Measurements from ENCODE around the gene CALN1.
A peak's percentile ranks its signal among the peaks of the same experiment; 100 is the strongest.

Gene CALN1

GRCh38 chr7:71753236-71753635, 658.9 kb downstream of the CALN1 start:
- H3K9ac ChIP-seq (ENCODE audit: low read length), result no peak overlapping the region
- no peak overlapping the region for H2BK120ac ChIP-seq (ENCODE audit: low read depth, low read length)
- H2AK5ac ChIP-seq (ENCODE audit: low read length, severe bottlenecking), result no peak overlapping the region
- H4K8ac ChIP-seq (ENCODE audit: low read length), result no peak overlapping the region
- no peak overlapping the region for H4K91ac ChIP-seq (ENCODE audit: low read length)
- H2AFZ ChIP-seq (ENCODE audit: low read depth, low read length), result no peak overlapping the region
- H3K23ac ChIP-seq (ENCODE audit: low read length in 2 of 2), result no peak overlapping the region
- H2BK15ac ChIP-seq (ENCODE audit: low read depth, poor library complexity, severe bottlenecking), result no peak overlapping the region
- H3K14ac ChIP-seq (ENCODE audit: low read length in 2 of 2), result no peak overlapping the region
- no peak overlapping the region for H3K4ac ChIP-seq (ENCODE audit: low read depth in 1 of 2, low read length in 2 of 2)
- H3K4me3 ChIP-seq (ENCODE audit: insufficient read depth in 1 of 2, low read depth in 1 of 2, low read length in 2 of 2), result no peak overlapping the region
- no peak overlapping the region for H3K18ac ChIP-seq (ENCODE audit: low read depth in 1 of 2, low read length in 2 of 2)
- H3K9me3 ChIP-seq (ENCODE audit: control insufficient read depth, low read length), result peaks cover 2% of the 10 kb centered on the region
- no peaks in the 10 kb centered on the region for H3K79me1 ChIP-seq (replicated peaks; ENCODE audit: low read length, poor library complexity, severe bottlenecking)
- H3K4me1 ChIP-seq (ENCODE audit: control insufficient read depth, insufficient read depth, low read depth, low read length), result peaks cover 6% of the 10 kb centered on the region
- 83% methylated on average over 2 of the region's 2 CpGs for WGBS
- no peak for DNase-seq
- no peaks in the 10 kb centered on the region for H3K36me3 ChIP-seq (ENCODE audit: control insufficient read depth in 1 of 2, insufficient read depth in 2 of 2, low read depth in 1 of 2, low read length in 2 of 2)
- H3K4me2 ChIP-seq (ENCODE audit: low read length, poor library complexity, severe bottlenecking), result no peak overlapping the region
- no peak overlapping the region for H3K27ac ChIP-seq (ENCODE audit: low read length, poor library complexity, severe bottlenecking)
- no peak overlapping the region for H2BK12ac ChIP-seq (ENCODE audit: low read length in 2 of 2)
- peaks cover 7 to 46% of the 10 kb centered on the region in 2 experiments for H3K27me3 ChIP-seq (ENCODE audit: control insufficient read depth in 1 of 2, insufficient read depth in 1 of 2, low read length in 2 of 2)
- no peak overlapping the region for H2BK5ac ChIP-seq (ENCODE audit: low read depth, low read length, poor library complexity, severe bottlenecking)

DNA sequence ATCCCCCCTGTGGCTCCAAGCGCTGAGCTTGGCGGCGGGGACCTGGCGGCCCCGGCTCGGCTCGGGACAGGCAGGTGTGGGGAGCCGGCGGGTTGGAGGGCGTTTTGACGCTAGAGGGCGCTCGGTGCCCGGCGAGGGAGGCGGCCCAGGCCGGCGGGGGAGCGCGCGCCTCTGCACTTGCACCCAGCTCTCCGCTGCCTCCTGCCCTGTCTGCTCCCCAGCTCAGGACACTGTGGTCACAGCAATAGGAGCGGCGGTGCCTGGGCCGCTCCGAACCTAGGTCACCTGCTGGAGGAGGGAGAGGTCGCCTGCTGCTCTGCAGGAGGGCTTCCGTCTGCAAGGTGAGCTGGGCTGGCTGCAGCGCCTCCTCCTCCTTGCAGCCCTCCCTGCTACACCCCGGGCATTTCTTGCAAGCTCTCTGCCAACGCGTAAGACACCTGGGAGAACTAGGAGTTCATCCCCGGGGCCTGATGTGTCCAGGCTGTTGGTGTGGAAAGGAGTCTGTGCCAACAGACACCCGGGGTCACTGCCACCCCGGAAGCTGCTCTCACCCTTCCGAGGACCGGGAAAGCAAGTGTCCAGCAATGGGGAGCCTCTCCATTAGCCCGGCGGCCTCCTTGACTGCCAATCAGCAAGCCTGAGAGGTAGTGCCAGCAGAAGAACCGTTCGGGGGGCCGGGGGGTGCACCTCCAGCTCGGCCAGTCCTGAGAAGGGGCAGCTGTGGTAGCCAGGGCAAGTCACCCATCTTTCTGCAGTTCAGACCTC, 659.8 kb downstream of the CALN1 start:
- no peak overlapping the region for H3K27ac ChIP-seq (ENCODE audit: low read length, poor library complexity, severe bottlenecking)
- H3K9me3 ChIP-seq (ENCODE audit: control insufficient read depth, low read length), result no peaks in the 10 kb centered on the region
- H4K8ac ChIP-seq (ENCODE audit: low read length), result no peak overlapping the region
- H2BK5ac ChIP-seq (ENCODE audit: low read depth, low read length, poor library complexity, severe bottlenecking), result no peak overlapping the region
- H3K4me2 ChIP-seq (ENCODE audit: low read length, poor library complexity, severe bottlenecking), result peak overlapping the region; percentile 60
- no peak overlapping the region for H3K18ac ChIP-seq (ENCODE audit: low read depth in 1 of 2, low read length in 2 of 2)
- no peak overlapping the region for H3K14ac ChIP-seq (ENCODE audit: low read length in 2 of 2)
- no peak overlapping the region for H2BK15ac ChIP-seq (ENCODE audit: low read depth, poor library complexity, severe bottlenecking)
- H3K36me3 ChIP-seq (ENCODE audit: control insufficient read depth in 1 of 2, insufficient read depth in 2 of 2, low read depth in 1 of 2, low read length in 2 of 2), result no peaks in the 10 kb centered on the region
- H2BK120ac ChIP-seq (ENCODE audit: low read depth, low read length), result no peak overlapping the region
- peak overlapping the region in 1 of 2 experiments; percentile 20 for H3K4me3 ChIP-seq (ENCODE audit: insufficient read depth in 1 of 2, low read depth in 1 of 2, low read length in 2 of 2)
- H3K4ac ChIP-seq (ENCODE audit: low read depth in 1 of 2, low read length in 2 of 2), result no peak overlapping the region
- H4K91ac ChIP-seq (ENCODE audit: low read length), result no peak overlapping the region
- H3K27me3 ChIP-seq (ENCODE audit: control insufficient read depth in 1 of 2, insufficient read depth in 1 of 2, low read length in 2 of 2), result peaks cover 7 to 49% of the 10 kb centered on the region in 2 experiments
- no peaks in the 10 kb centered on the region for H3K79me1 ChIP-seq (replicated peaks; ENCODE audit: low read length, poor library complexity, severe bottlenecking)
- DNase-seq, result no peak
- WGBS, result 22% methylated on average over 40 of the region's 43 CpGs
- H2AK5ac ChIP-seq (ENCODE audit: low read length, severe bottlenecking), result no peak overlapping the region
- H3K4me1 ChIP-seq (ENCODE audit: control insufficient read depth, insufficient read depth, low read depth, low read length), result peaks cover 6% of the 10 kb centered on the region
- H2BK12ac ChIP-seq (ENCODE audit: low read length in 2 of 2), result no peak overlapping the region
- H2AFZ ChIP-seq (ENCODE audit: low read depth, low read length), result no peak overlapping the region
- H3K9ac ChIP-seq (ENCODE audit: low read length), result no peak overlapping the region
- no peak overlapping the region for H3K23ac ChIP-seq (ENCODE audit: low read length in 2 of 2)

- Histone ChIP-seq H2BK120ac (ENCODE audit: low read depth, low read length) (no peak overlapping the region), H3K79me1 (replicated peaks; ENCODE audit: low read length, poor library complexity, severe bottlenecking) (no peaks in the 10 kb centered on the region), H3K23ac (ENCODE audit: low read length in 2 of 2) (no peak overlapping the region), H4K91ac (ENCODE audit: low read length) (no peak overlapping the region), H3K4me2 (ENCODE audit: low read length, poor library complexity, severe bottlenecking) (no peak overlapping the region), H2BK12ac (ENCODE audit: low read length in 2 of 2) (no peak overlapping the region), H3K9me3 (ENCODE audit: control insufficient read depth, low read length) (no peaks in the 10 kb centered on the region), H4K8ac (ENCODE audit: low read length) (no peak overlapping the region), H3K27me3 (ENCODE audit: control insufficient read depth in 1 of 2, insufficient read depth in 1 of 2, low read length in 2 of 2) (peaks cover 7 to 51% of the 10 kb centered on the region in 2 experiments), H3K36me3 (ENCODE audit: control insufficient read depth in 1 of 2, insufficient read depth in 2 of 2, low read depth in 1 of 2, low read length in 2 of 2) (no peaks in the 10 kb centered on the region), H3K18ac (ENCODE audit: low read depth in 1 of 2, low read length in 2 of 2) (no peak overlapping the region), H3K27ac (ENCODE audit: low read length, poor library complexity, severe bottlenecking) (no peak overlapping the region), H3K4me3 (ENCODE audit: insufficient read depth in 1 of 2, low read depth in 1 of 2, low read length in 2 of 2) (no peak overlapping the region), H2BK15ac (ENCODE audit: low read depth, poor library complexity, severe bottlenecking) (no peak overlapping the region), H3K4ac (ENCODE audit: low read depth in 1 of 2, low read length in 2 of 2) (no peak overlapping the region), H2AK5ac (ENCODE audit: low read length, severe bottlenecking) (no peak overlapping the region), H3K4me1 (ENCODE audit: control insufficient read depth, insufficient read depth, low read depth, low read length) (peaks cover 6% of the 10 kb centered on the region), H2AFZ (ENCODE audit: low read depth, low read length) (no peak overlapping the region), H3K9ac (ENCODE audit: low read length) (no peak overlapping the region), H3K14ac (ENCODE audit: low read length in 2 of 2) (no peak overlapping the region), H2BK5ac (ENCODE audit: low read depth, low read length, poor library complexity, severe bottlenecking) (no peak overlapping the region)
- 89% methylated on average over 4 of the region's 6 CpGs for WGBS
- DNase-seq, result no peak
Observed at GRCh38 chr7:71750290-71750689, 661.8 kb downstream of the CALN1 start.

GRCh38 chr7:71746006-71746405, 666.1 kb downstream of the CALN1 start:
- Histone ChIP-seq H3K18ac (ENCODE audit: low read depth in 1 of 2, low read length in 2 of 2) (no peak overlapping the region), H3K9me3 (ENCODE audit: control insufficient read depth, low read length) (no peaks in the 10 kb centered on the region), H3K9ac (ENCODE audit: low read length) (no peak overlapping the region), H2BK5ac (ENCODE audit: low read depth, low read length, poor library complexity, severe bottlenecking) (no peak overlapping the region), H2BK12ac (ENCODE audit: low read length in 2 of 2) (no peak overlapping the region), H3K14ac (ENCODE audit: low read length in 2 of 2) (no peak overlapping the region), H2BK120ac (ENCODE audit: low read depth, low read length) (no peak overlapping the region), H3K79me1 (replicated peaks; ENCODE audit: low read length, poor library complexity, severe bottlenecking) (no peaks in the 10 kb centered on the region), H3K4ac (ENCODE audit: low read depth in 1 of 2, low read length in 2 of 2) (no peak overlapping the region), H3K4me2 (ENCODE audit: low read length, poor library complexity, severe bottlenecking) (no peak overlapping the region), H2AK5ac (ENCODE audit: low read length, severe bottlenecking) (no peak overlapping the region), H2BK15ac (ENCODE audit: low read depth, poor library complexity, severe bottlenecking) (no peak overlapping the region), H2AFZ (ENCODE audit: low read depth, low read length) (no peak overlapping the region), H4K91ac (ENCODE audit: low read length) (no peak overlapping the region), H3K4me1 (ENCODE audit: control insufficient read depth, insufficient read depth, low read depth, low read length) (no peaks in the 10 kb centered on the region), H3K27ac (ENCODE audit: low read length, poor library complexity, severe bottlenecking) (no peak overlapping the region), H3K23ac (ENCODE audit: low read length in 2 of 2) (no peak overlapping the region), H3K27me3 (ENCODE audit: control insufficient read depth in 1 of 2, insufficient read depth in 1 of 2, low read length in 2 of 2) (peaks cover 0 to 11% of the 10 kb centered on the region in 2 experiments), H3K36me3 (ENCODE audit: control insufficient read depth in 1 of 2, insufficient read depth in 2 of 2, low read depth in 1 of 2, low read length in 2 of 2) (no peaks in the 10 kb centered on the region), H4K8ac (ENCODE audit: low read length) (no peak overlapping the region), H3K4me3 (ENCODE audit: insufficient read depth in 1 of 2, low read depth in 1 of 2, low read length in 2 of 2) (no peak overlapping the region)
- 82% methylated on average over 5 of the region's 5 CpGs for WGBS
- DNase-seq, result no peak
